ENCODE measurements around the gene C10orf71.
A peak's percentile ranks its signal among the peaks of the same experiment; 100 is the strongest.

The C10orf71 gene

GRCh38 chr10:49357910-49358309, 58.9 kb downstream of the C10orf71 start:
- H3K9me3 ChIP-seq (ENCODE audit: control insufficient read depth, low read length) = peaks cover 2% of the 10 kb centered on the region
- no peak overlapping the region for H3K9ac ChIP-seq (ENCODE audit: low read length)
- DNase-seq (ENCODE audit: low read depth) = no peak
- H3K27me3 ChIP-seq (replicated peaks; ENCODE audit: control insufficient read depth, insufficient read depth, low read length) = peaks cover 8% of the 10 kb centered on the region
- no peaks in the 10 kb centered on the region for H3K36me3 ChIP-seq (ENCODE audit: control insufficient read depth, insufficient read depth, low read length, severe bottlenecking)
- H3K4me1 ChIP-seq (ENCODE audit: control insufficient read depth, insufficient read depth, low read length) = peaks cover 19% of the 10 kb centered on the region
- no peak overlapping the region for H3K4me3 ChIP-seq (ENCODE audit: low read length)

GRCh38 chr10:49359349-49360270, 60.6 kb downstream of the C10orf71 start:
- peak overlapping the region; percentile 53 for H3K9ac ChIP-seq (ENCODE audit: low read length)
- peaks cover 2% of the 10 kb centered on the region for H3K9me3 ChIP-seq (ENCODE audit: control insufficient read depth, low read length)
- H3K4me3 ChIP-seq (ENCODE audit: low read length) = no peak overlapping the region
- H3K4me1 ChIP-seq (ENCODE audit: control insufficient read depth, insufficient read depth, low read length) = peaks cover 19% of the 10 kb centered on the region
- no peaks in the 10 kb centered on the region for H3K27me3 ChIP-seq (replicated peaks; ENCODE audit: control insufficient read depth, insufficient read depth, low read length)
- no peaks in the 10 kb centered on the region for H3K36me3 ChIP-seq (ENCODE audit: control insufficient read depth, insufficient read depth, low read length, severe bottlenecking)
- peak; percentile 8 for DNase-seq (ENCODE audit: low read depth)

- no peak overlapping the region for H3K4me3 ChIP-seq (ENCODE audit: low read length)
- DNase-seq (ENCODE audit: low read depth) = no peak
- H3K4me1 ChIP-seq (ENCODE audit: control insufficient read depth, insufficient read depth, low read length) = peaks cover 19% of the 10 kb centered on the region
- H3K9me3 ChIP-seq (ENCODE audit: control insufficient read depth, low read length) = peaks cover 2% of the 10 kb centered on the region
- H3K9ac ChIP-seq (ENCODE audit: low read length) = peak overlapping the region; percentile 53
- peaks cover 5% of the 10 kb centered on the region for H3K27me3 ChIP-seq (replicated peaks; ENCODE audit: control insufficient read depth, insufficient read depth, low read length)
- H3K36me3 ChIP-seq (ENCODE audit: control insufficient read depth, insufficient read depth, low read length, severe bottlenecking) = no peaks in the 10 kb centered on the region
These were observed 61.6 kb downstream of the C10orf71 start for GRCh38 chr10:49360271-49361177.

- no peak for DNase-seq (ENCODE audit: low read depth)
- Histone ChIP-seq H3K4me1 (ENCODE audit: control insufficient read depth, insufficient read depth, low read length) (peaks cover 19% of the 10 kb centered on the region), H3K36me3 (ENCODE audit: control insufficient read depth, insufficient read depth, low read length, severe bottlenecking) (no peaks in the 10 kb centered on the region), H3K9ac (ENCODE audit: low read length) (no peak overlapping the region), H3K27me3 (replicated peaks; ENCODE audit: control insufficient read depth, insufficient read depth, low read length) (peaks cover 5% of the 10 kb centered on the region), H3K4me3 (ENCODE audit: low read length) (no peak overlapping the region), H3K9me3 (ENCODE audit: control insufficient read depth, low read length) (peaks cover 2% of the 10 kb centered on the region)
These were observed 62.2 kb downstream of the C10orf71 start for GRCh38 chr10:49361178-49361554.

GRCh38 chr10:49361735-49362568, 63.0 kb downstream of the C10orf71 start:
- no peak for DNase-seq (ENCODE audit: low read depth)
- peaks cover 10% of the 10 kb centered on the region for H3K27me3 ChIP-seq (replicated peaks; ENCODE audit: control insufficient read depth, insufficient read depth, low read length)
- no peak overlapping the region for H3K4me3 ChIP-seq (ENCODE audit: low read length)
- no peak overlapping the region for H3K9ac ChIP-seq (ENCODE audit: low read length)
- H3K9me3 ChIP-seq (ENCODE audit: control insufficient read depth, low read length) = peaks cover 2% of the 10 kb centered on the region
- H3K36me3 ChIP-seq (ENCODE audit: control insufficient read depth, insufficient read depth, low read length, severe bottlenecking) = no peaks in the 10 kb centered on the region
- peaks cover 19% of the 10 kb centered on the region for H3K4me1 ChIP-seq (ENCODE audit: control insufficient read depth, insufficient read depth, low read length)

- DNase-seq (ENCODE audit: low read depth) = no peak
- Histone ChIP-seq H3K36me3 (ENCODE audit: control insufficient read depth, insufficient read depth, low read length, severe bottlenecking) (no peaks in the 10 kb centered on the region), H3K27me3 (replicated peaks; ENCODE audit: control insufficient read depth, insufficient read depth, low read length) (peaks cover 10% of the 10 kb centered on the region), H3K4me3 (ENCODE audit: low read length) (no peak overlapping the region), H3K9me3 (ENCODE audit: control insufficient read depth, low read length) (no peaks in the 10 kb centered on the region), H3K9ac (ENCODE audit: low read length) (no peak overlapping the region), H3K4me1 (ENCODE audit: control insufficient read depth, insufficient read depth, low read length) (peaks cover 19% of the 10 kb centered on the region)
These were observed 63.8 kb downstream of the C10orf71 start for GRCh38 chr10:49362596-49363260.

- Histone ChIP-seq H3K9me3 (ENCODE audit: control insufficient read depth, low read length) (no peaks in the 10 kb centered on the region), H3K27me3 (replicated peaks; ENCODE audit: control insufficient read depth, insufficient read depth, low read length) (peaks cover 13% of the 10 kb centered on the region), H3K9ac (ENCODE audit: low read length) (no peak overlapping the region), H3K4me1 (ENCODE audit: control insufficient read depth, insufficient read depth, low read length) (peaks cover 16% of the 10 kb centered on the region), H3K4me3 (ENCODE audit: low read length) (no peak overlapping the region), H3K36me3 (ENCODE audit: control insufficient read depth, insufficient read depth, low read length, severe bottlenecking) (no peaks in the 10 kb centered on the region)
- no peak for DNase-seq (ENCODE audit: low read depth)
These were observed 64.5 kb downstream of the C10orf71 start for GRCh38 chr10:49363309-49364031.

GRCh38 chr10:49364051-49364450, 65.1 kb downstream of the C10orf71 start:
- Histone ChIP-seq H3K4me3 (ENCODE audit: low read length) (no peak overlapping the region), H3K27me3 (replicated peaks; ENCODE audit: control insufficient read depth, insufficient read depth, low read length) (peaks cover 18% of the 10 kb centered on the region), H3K4me1 (ENCODE audit: control insufficient read depth, insufficient read depth, low read length) (peaks cover 15% of the 10 kb centered on the region), H3K36me3 (ENCODE audit: control insufficient read depth, insufficient read depth, low read length, severe bottlenecking) (no peaks in the 10 kb centered on the region), H3K9ac (ENCODE audit: low read length) (no peak overlapping the region), H3K9me3 (ENCODE audit: control insufficient read depth, low read length) (no peaks in the 10 kb centered on the region)
- no peak for DNase-seq (ENCODE audit: low read depth)

- DNase-seq (ENCODE audit: low read depth) = no peak
- peaks cover 11% of the 10 kb centered on the region for H3K4me1 ChIP-seq (ENCODE audit: control insufficient read depth, insufficient read depth, low read length)
- no peaks in the 10 kb centered on the region for H3K36me3 ChIP-seq (ENCODE audit: control insufficient read depth, insufficient read depth, low read length, severe bottlenecking)
- no peak overlapping the region for H3K9ac ChIP-seq (ENCODE audit: low read length)
- H3K27me3 ChIP-seq (replicated peaks; ENCODE audit: control insufficient read depth, insufficient read depth, low read length) = peaks cover 21% of the 10 kb centered on the region
- no peak overlapping the region for H3K4me3 ChIP-seq (ENCODE audit: low read length)
- H3K9me3 ChIP-seq (ENCODE audit: control insufficient read depth, low read length) = no peaks in the 10 kb centered on the region
These were observed 65.8 kb downstream of the C10orf71 start for GRCh38 chr10:49364747-49365146.

GRCh38 chr10:49365275-49365674, 66.3 kb downstream of the C10orf71 start:
- Histone ChIP-seq H3K27me3 (replicated peaks; ENCODE audit: control insufficient read depth, insufficient read depth, low read length) (peaks cover 21% of the 10 kb centered on the region), H3K36me3 (ENCODE audit: control insufficient read depth, insufficient read depth, low read length, severe bottlenecking) (no peaks in the 10 kb centered on the region), H3K4me3 (ENCODE audit: low read length) (no peak overlapping the region), H3K4me1 (ENCODE audit: control insufficient read depth, insufficient read depth, low read length) (peaks cover 6% of the 10 kb centered on the region), H3K9me3 (ENCODE audit: control insufficient read depth, low read length) (no peaks in the 10 kb centered on the region), H3K9ac (ENCODE audit: low read length) (no peak overlapping the region)
- no peak for DNase-seq (ENCODE audit: low read depth)

Data from adipocyte (in vitro differentiated cells).